ENCODE results near the gene SMYD4.

- TF ChIP-seq CTCF (IDR thresholded peaks at IDR 0.05; ENCODE audit: poor library complexity, severe bottlenecking) = no peak
- TF ChIP-seq POLR2AphosphoS5 (IDR thresholded peaks at IDR 0.05) = no peak
These were observed 87.2 kb downstream of the SMYD4 start, which contains the start of gene SERPINF2 for GRCh38 chr17:1742371-1743087.

Data from neural cell (in vitro differentiated cells).